A673 (cell line): Measurements from ENCODE around the gene KCND3.

Experiments
- EZH2 ChIP-seq: fragments of 200-600 bp; sonication (generic); IDR thresholded peaks from 2 replicates; pipeline ENCODE4 v1.6.1; 2017; ENCODE audit warnings: borderline replicate concordance, low read depth, mild to moderate bottlenecking, mixed read lengths, antibody characterized with exemption, low read length; ENCODE audit not compliant: poor library complexity, severe bottlenecking
- TF ChIP-seq, protein P1 (sequence below): fragments of 300-800, 200-600 bp; sonication (generic); conservative IDR thresholded peaks from 2 replicates; pipeline ENCODE4 v1.5.1; 2017; ENCODE audit warnings: low read depth, mild to moderate bottlenecking, antibody characterized with exemption, low read length, moderate library complexity, mixed read lengths

DNA sequence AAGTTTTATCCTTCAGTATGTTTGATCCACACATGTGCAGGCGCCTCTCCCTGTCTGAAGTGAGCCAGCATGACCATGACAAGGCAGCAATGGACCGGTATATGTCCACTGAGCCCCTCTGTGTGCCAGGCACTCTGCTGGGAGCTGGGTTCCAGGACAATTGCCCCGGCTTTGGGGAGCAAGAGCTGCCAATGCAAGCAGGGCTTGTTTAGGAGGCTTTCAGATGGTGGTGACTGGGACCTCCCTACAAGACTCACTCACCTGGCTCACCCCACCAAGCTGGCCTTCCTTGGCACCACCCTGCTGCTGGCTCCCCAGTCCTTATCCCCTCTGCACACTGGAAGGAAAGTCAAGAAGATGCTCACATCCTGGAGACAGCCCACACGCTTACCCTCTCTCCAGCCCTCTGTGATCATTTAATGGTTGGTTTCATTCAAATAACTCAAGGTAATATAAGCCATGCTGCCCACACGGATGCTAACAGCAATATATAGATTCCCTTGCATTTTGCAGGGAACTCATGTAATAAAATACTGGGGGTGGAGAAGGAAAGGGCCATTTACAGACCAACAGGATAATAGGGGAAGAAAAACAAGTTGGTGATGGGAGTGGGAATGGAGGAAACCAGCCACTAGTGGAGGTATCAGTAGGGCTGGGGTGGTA lies 23.6 kb downstream of the KCND3 start:
- TF ChIP-seq, protein P1, sequence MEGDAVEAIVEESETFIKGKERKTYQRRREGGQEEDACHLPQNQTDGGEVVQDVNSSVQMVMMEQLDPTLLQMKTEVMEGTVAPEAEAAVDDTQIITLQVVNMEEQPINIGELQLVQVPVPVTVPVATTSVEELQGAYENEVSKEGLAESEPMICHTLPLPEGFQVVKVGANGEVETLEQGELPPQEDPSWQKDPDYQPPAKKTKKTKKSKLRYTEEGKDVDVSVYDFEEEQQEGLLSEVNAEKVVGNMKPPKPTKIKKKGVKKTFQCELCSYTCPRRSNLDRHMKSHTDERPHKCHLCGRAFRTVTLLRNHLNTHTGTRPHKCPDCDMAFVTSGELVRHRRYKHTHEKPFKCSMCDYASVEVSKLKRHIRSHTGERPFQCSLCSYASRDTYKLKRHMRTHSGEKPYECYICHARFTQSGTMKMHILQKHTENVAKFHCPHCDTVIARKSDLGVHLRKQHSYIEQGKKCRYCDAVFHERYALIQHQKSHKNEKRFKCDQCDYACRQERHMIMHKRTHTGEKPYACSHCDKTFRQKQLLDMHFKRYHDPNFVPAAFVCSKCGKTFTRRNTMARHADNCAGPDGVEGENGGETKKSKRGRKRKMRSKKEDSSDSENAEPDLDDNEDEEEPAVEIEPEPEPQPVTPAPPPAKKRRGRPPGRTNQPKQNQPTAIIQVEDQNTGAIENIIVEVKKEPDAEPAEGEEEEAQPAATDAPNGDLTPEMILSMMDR: no peak
- no peak for TF ChIP-seq EZH2
